Bronchus fibroblast of lung (primary cell): ENCODE measurements around the gene CD28. TPM values are rescaled to one million over a fixed set of nuclear protein-coding genes. Genes with fewer than 3 reads are reported as not detected.

Experiments
- total RNA-seq: library from RNA; depleted of rRNA; stranded (reverse); fragments of >200 nt; gene quantifications from 2 replicates; pipeline ENCODE4 v1.2.3, GENCODE V29; 2015

The CD28 gene
- total RNA-seq, result not detected in 2 replicates

GRCh38 chr2:203706403-203706802 lies at the start of gene CD28:
Gene CD28 (plus strand): TSS chr2:203706639. CDS start chr2:203706697, 58 bp downstream.

Other genes with a start within 250 kb of the CD28 start
- 3.6 and 6.2 TPM in 2 replicates for gene RAPH1, start 171.3 kb upstream of the CD28 start, total RNA-seq
- not detected in 2 replicates for gene CTLA4, start 161.1 kb downstream of the CD28 start, total RNA-seq
- not detected in 2 replicates for gene ICOS, start 230.1 kb downstream of the CD28 start, total RNA-seq